ENCODE results near the gene PLS1. TPM values are rescaled to one million over a fixed set of nuclear protein-coding genes. Genes with fewer than 3 reads are reported as not detected.
"Not testable (repeated sequence)": the region's sequence is repeated elsewhere in the genome, so short reads cannot be mapped to it uniquely, and the experiment has no call there.

PLS1 gene
- total RNA-seq, 1 donor from 2014 or later = 2.4 TPM

GRCh38 chr3:142576792-142577191 is 19.4 kb upstream of the PLS1 start:
- Mint-ChIP-seq H3K27me3 (ENCODE audit: low read depth) (no peaks in the 10 kb centered on the region), H3K9me3 (ENCODE audit: low read depth) (no peaks in the 10 kb centered on the region), H3K36me3 (ENCODE audit: low read depth) (no peaks in the 10 kb centered on the region), H3K4me1 (ENCODE audit: low read depth) (peaks cover 35% of the 10 kb centered on the region), H3K4me3 (ENCODE audit: unreplicated experiment) (peak overlapping the region; percentile 94), H3K27ac (ENCODE audit: unreplicated experiment) (no peak overlapping the region)
- no peak for DNase-seq (ENCODE audit: low spot score)
- TF ChIP-seq CTCF (IDR thresholded peaks at IDR 0.05) = no peak

- Mint-ChIP-seq H3K4me3 (ENCODE audit: unreplicated experiment) (peak overlapping the region; percentile 94), H3K9me3 (ENCODE audit: low read depth) (no peaks in the 10 kb centered on the region), H3K4me1 (ENCODE audit: low read depth) (peaks cover 35% of the 10 kb centered on the region), H3K36me3 (ENCODE audit: low read depth) (no peaks in the 10 kb centered on the region), H3K27ac (ENCODE audit: unreplicated experiment) (peak overlapping the region; percentile 98), H3K27me3 (ENCODE audit: low read depth) (peaks cover 2% of the 10 kb centered on the region)
- no peak for TF ChIP-seq CTCF (IDR thresholded peaks at IDR 0.05)
- DNase-seq (ENCODE audit: low spot score) = no peak
These were observed 18.4 kb upstream of the PLS1 start for GRCh38 chr3:142577696-142578328.

- Mint-ChIP-seq H3K36me3 (ENCODE audit: low read depth) (no peaks in the 10 kb centered on the region), H3K4me1 (ENCODE audit: low read depth) (peaks cover 35% of the 10 kb centered on the region), H3K4me3 (ENCODE audit: unreplicated experiment) (peak within 1 kb of the TSS; percentile 94), H3K9me3 (ENCODE audit: low read depth) (no peaks in the 10 kb centered on the region), H3K27me3 (ENCODE audit: low read depth) (peaks cover 4% of the 10 kb centered on the region), H3K27ac (ENCODE audit: unreplicated experiment) (peak within 1 kb of the TSS; percentile 98)
- peak; percentile 97 for DNase-seq (ENCODE audit: low spot score)
- peak; percentile 20 for TF ChIP-seq CTCF (IDR thresholded peaks at IDR 0.05)
These were observed 17.6 kb upstream of the PLS1 start, which contains the start of gene ATR for GRCh38 chr3:142578329-142579223. ATR (minus strand) TSS chr3:142578733; CDS start chr3:142578704, 29 bp downstream.

GRCh38 chr3:142580061-142580423 is 16.2 kb upstream of the PLS1 start:
- H3K36me3 Mint-ChIP-seq (ENCODE audit: low read depth) = no peaks in the 10 kb centered on the region
- no peaks in the 10 kb centered on the region for H3K9me3 Mint-ChIP-seq (ENCODE audit: low read depth)
- DNase-seq (ENCODE audit: low spot score) = no peak
- peaks cover 35% of the 10 kb centered on the region for H3K4me1 Mint-ChIP-seq (ENCODE audit: low read depth)
- peaks cover 7% of the 10 kb centered on the region for H3K27me3 Mint-ChIP-seq (ENCODE audit: low read depth)
- TF ChIP-seq CTCF (IDR thresholded peaks at IDR 0.05) = no peak
- no peak overlapping the region for H3K27ac Mint-ChIP-seq (ENCODE audit: unreplicated experiment)
- H3K4me3 Mint-ChIP-seq (ENCODE audit: unreplicated experiment) = peak overlapping the region; percentile 94

GRCh38 chr3:142581070-142581469 is 15.1 kb upstream of the PLS1 start:
- DNase-seq (ENCODE audit: low spot score) = not testable (repeated sequence)

More at GRCh38 chr3:142581070-142581469, 15.1 kb upstream of the PLS1 start:
- not testable (repeated sequence) for H3K27me3 Mint-ChIP-seq (ENCODE audit: low read depth); H3K36me3 Mint-ChIP-seq (ENCODE audit: low read depth); H3K4me3 Mint-ChIP-seq (ENCODE audit: unreplicated experiment); H3K9me3 Mint-ChIP-seq (ENCODE audit: low read depth); H3K27ac Mint-ChIP-seq (ENCODE audit: unreplicated experiment)
- H3K4me1 Mint-ChIP-seq (ENCODE audit: low read depth) = peaks cover 28% of the 10 kb centered on the region

All from chondrocyte (in vitro differentiated cells).